ENCODE data around the gene ZSCAN18.

- TF ChIP-seq POLR2A (IDR thresholded peaks at IDR 0.05) (no peak), CTCF (IDR thresholded peaks at IDR 0.05) (no peak)
Observed at GRCh38 chr19:58042495-58043340, 55.3 kb downstream of the ZSCAN18 start.

Measured in esophagus squamous epithelium (tissue), 4 donors.